Measurements from ENCODE around the gene GET3.
A peak's percentile ranks its signal among the peaks of the same experiment; 100 is the strongest.

GET3 gene

GRCh38 chr19:12752056-12752781 lies 14.9 kb downstream of the GET3 start:
- DNase-seq (ENCODE audit: low spot score): no peak

- no peak for DNase-seq (ENCODE audit: low spot score)
Measured at GRCh38 chr19:12754465-12755196, 17.3 kb downstream of the GET3 start.

- no peak for DNase-seq (ENCODE audit: low spot score)
Measured at GRCh38 chr19:12756150-12756883, 19.0 kb downstream of the GET3 start.

DNA sequence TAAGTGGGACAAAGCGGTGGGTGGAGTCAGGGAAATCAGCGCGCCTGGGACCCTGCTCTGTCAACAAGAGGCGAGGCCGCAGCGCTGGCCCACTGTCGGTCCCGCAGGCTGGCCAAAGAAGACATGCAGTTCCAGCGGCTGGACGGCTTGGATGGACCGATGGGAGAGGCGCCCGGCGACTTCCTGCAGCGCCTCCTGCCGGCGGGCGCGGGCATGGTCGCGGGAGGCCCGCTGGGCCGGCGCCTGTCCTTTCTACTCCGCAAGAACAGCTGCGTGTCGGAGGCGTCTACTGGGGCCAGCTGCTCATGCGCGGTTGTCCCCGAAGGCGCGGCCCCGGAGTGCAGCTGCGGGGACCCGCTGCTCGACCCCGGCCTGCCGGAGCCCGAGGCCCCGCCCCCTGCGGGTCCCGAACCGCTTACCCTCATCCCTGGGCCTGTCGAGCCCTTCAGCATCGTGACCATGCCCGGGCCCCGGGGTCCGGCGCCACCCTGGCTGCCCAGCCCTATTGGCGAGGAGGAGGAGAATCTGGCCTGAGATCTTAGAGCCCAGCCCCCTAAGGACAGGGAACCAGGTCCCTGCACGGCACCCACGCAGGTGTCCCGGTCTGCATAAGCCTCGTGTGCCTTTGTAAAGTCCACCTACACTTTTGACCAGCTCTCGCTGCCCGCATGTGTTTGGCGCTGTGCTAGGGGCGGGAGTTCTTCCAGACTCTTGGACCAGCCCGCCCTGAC lies 20.4 kb downstream of the GET3 start:
- DNase-seq (ENCODE audit: low spot score): peak; percentile 50

DNA sequence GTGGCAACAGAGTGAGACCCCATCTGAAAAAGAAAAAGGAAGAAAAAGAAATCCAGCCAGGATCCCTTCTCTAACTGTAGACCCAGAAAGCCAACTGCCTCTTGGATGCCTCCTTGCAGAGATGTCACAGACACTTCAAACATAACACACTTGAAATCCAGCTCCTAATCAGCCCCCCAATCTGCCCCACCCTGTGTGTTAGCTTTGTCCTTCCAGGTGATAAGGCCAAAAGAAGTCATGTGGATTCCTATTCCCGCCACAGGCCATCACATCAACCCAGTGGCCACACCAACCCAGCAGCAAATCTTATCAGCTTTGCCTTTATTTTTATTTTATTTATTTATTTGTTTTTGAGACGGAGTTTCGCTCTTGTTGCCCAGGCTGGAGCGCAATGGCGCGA lies 22.4 kb downstream of the GET3 start:
- DNase-seq (ENCODE audit: low spot score): no peak

- no peak for DNase-seq (ENCODE audit: low spot score)
Measured at GRCh38 chr19:12763100-12763499, 25.8 kb downstream of the GET3 start.

DNA sequence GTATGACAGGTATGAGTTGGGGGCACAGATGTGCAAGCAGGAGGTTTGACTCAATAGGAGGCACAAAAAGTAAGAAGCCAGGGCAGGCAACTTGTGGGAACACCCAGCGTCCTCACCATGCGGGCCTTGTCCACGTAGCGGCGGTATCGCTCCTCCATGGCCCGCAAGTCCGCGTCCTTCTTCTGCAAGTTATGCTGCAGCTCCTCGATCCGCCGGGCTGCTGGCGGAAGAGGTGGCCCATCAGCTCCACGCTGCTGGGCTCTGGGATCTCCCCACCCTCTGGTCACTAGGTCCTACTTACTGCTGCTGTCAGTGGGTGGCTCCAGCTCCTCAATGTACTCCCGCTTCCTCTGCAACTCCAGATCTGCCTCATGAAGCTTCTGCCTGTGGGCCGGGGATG lies 27.4 kb downstream of the GET3 start:
- no peak for DNase-seq (ENCODE audit: low spot score)

- no peak for DNase-seq (ENCODE audit: low spot score)
Measured at GRCh38 chr19:12766051-12766521, 28.8 kb downstream of the GET3 start.

- no peak for DNase-seq (ENCODE audit: low spot score)
Measured at GRCh38 chr19:12767150-12767549, 29.9 kb downstream of the GET3 start.

- no peak for DNase-seq (ENCODE audit: low spot score)
Measured at GRCh38 chr19:12767666-12768065, 30.4 kb downstream of the GET3 start.

- DNase-seq (ENCODE audit: low spot score): no peak
Measured at GRCh38 chr19:12769689-12770088, 32.4 kb downstream of the GET3 start.

- no peak for DNase-seq (ENCODE audit: low spot score)
Measured at GRCh38 chr19:12770922-12771321, 33.6 kb downstream of the GET3 start.

DNA sequence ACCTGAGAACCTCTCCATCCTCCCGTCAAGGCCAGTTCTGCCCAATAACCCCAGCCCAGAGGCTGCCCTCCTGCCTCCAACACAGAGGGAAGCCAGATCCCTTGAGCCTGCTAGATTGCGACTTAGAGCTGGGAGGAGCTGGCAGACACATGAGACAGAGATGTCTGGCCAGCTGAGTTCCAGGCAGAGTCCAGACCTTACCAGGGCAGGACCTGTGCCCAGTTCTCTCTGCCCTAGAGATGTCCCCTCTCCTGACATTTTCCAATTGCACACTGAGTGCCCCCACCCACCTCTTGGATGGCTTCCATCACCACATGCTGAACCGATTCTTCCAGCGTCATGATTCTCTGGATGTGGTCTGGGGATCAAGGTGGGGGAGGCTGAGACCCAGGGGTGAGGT lies 35.0 kb downstream of the GET3 start:
- no peak for DNase-seq (ENCODE audit: low spot score)

GRCh38 chr19:12773571-12773970 lies 36.3 kb downstream of the GET3 start:
- DNase-seq (ENCODE audit: low spot score): no peak

DNA sequence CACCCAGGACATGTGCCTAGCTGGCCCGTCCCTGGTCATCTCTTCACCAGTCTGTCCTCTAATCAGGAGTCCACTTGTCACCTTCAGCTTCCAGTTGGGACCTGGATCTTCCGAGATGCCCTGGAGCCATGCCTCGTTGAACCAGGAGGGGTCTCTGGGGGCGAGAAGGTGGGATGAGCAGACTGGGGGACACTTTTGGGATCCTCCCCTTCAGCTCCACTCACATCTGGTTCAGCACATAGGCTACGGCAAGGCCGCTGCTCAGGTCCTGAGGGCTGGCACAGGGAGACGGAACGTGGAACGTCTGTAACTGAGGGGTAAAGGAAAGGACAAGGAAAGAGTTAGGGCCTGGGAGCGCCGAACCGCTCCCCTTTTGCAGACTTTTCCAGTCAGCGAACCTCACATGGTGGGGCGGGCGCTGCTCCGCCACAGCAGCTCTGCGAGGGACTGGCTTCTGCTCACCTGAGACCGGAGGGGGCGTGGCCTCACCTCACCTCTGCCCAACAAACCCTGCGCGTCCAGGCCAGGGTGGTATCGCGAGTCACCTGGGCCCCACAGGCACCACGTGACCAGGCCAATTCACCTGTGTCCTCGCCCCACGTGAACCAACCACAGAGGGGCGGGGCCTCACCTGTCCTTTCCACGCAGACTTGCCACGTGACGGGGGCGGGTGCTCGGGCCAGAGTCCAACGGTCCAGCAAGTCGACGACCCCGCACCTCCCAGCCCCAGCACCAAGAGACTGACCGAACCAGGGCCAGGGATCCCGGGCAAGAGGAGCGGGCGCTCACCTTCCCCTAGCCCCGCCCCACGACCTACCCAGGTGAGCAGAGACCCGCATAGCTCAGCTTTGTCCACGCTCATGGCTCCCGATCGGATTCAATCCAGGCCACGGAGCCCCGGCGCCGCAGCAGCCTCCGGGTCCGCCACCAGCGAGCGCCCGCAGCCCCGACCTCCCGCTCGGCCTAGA lies 37.6 kb downstream of the GET3 start, which contains the start of gene HOOK2:
TSS of gene HOOK2 (minus strand) at position 965 of the 968 bp plus-strand sequence. CDS start at position 862, 103 bp downstream.
- no peak for DNase-seq (ENCODE audit: low spot score)

DNA sequence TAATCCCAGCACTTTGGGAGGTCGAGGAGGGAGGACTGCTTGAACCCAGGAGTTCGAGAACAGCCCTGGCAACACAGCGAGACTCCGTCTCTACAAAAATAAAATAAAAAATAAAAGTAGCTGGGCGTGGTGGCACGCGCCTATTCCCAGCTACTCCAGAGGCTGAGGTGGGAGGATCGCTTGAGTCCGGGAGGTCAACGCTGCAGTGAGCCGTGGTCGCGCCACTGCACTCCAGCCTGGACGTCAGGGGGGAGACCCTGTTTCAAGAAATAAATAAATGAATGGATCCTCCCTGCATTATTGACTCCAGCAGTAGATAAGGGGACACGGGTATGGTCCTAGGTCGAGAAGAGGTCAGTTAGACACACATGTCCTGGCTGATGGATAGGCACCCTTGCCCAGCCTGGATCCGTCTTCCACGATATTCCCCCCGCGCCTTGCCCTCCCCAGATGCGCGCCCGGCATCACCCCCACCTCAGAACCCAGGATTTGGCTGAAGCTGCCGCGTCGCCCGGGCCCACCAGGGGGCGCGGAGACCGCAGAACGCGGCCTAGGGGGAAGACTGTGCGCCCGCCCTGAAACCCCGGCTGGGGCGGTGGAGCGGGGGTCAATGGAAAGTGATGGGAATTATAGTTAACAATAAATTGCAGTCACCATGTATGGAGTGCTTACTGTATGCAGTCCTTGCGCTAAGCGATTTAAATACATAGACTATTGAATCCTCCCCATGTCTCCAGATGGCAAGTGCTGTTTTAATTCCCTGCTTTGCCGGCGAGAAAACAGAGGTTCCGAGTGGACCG lies 40.1 kb downstream of the GET3 start:
- peak; percentile 78 for DNase-seq (ENCODE audit: low spot score)

GRCh38 chr19:12778017-12778904 lies 41.0 kb downstream of the GET3 start:
- DNase-seq (ENCODE audit: low spot score): no peak

- no peak for DNase-seq (ENCODE audit: low spot score)
Measured at GRCh38 chr19:12778905-12779161, 41.5 kb downstream of the GET3 start.

Data from globus pallidus (tissue), 1 donor.